Stimulated activated CD8-positive, alpha-beta memory T cell treated with anti-CD3 and anti-CD28 coated beads, Interleukin-7, amount 100 ng/mL, for 48 hours (primary cell): ENCODE measurements around the gene UBLCP1.
A peak's percentile ranks its signal among the peaks of the same experiment; 100 is the strongest.
"Not testable (repeated sequence)": the region's sequence is repeated elsewhere in the genome, so short reads cannot be mapped to it uniquely, and the experiment has no call there.

Experiments used
- DNase-seq, 2 donors: peaks; one replicate each; pipeline ENCODE4 v3.0.0-alpha.2; 2020; ENCODE audit warnings: low read depth in 1 of 2; ENCODE audit errors: extremely low read depth in 1 of 2

UBLCP1 gene, protein sequence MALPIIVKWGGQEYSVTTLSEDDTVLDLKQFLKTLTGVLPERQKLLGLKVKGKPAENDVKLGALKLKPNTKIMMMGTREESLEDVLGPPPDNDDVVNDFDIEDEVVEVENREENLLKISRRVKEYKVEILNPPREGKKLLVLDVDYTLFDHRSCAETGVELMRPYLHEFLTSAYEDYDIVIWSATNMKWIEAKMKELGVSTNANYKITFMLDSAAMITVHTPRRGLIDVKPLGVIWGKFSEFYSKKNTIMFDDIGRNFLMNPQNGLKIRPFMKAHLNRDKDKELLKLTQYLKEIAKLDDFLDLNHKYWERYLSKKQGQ

GRCh38 chr5:159262859-159263568 lies at the start of gene UBLCP1:
Gene UBLCP1 (plus strand): TSS chr5:159263290. CDS start chr5:159268916, 5,626 bp downstream.
- DNase-seq: peak; percentile 68 to 69

DNA sequence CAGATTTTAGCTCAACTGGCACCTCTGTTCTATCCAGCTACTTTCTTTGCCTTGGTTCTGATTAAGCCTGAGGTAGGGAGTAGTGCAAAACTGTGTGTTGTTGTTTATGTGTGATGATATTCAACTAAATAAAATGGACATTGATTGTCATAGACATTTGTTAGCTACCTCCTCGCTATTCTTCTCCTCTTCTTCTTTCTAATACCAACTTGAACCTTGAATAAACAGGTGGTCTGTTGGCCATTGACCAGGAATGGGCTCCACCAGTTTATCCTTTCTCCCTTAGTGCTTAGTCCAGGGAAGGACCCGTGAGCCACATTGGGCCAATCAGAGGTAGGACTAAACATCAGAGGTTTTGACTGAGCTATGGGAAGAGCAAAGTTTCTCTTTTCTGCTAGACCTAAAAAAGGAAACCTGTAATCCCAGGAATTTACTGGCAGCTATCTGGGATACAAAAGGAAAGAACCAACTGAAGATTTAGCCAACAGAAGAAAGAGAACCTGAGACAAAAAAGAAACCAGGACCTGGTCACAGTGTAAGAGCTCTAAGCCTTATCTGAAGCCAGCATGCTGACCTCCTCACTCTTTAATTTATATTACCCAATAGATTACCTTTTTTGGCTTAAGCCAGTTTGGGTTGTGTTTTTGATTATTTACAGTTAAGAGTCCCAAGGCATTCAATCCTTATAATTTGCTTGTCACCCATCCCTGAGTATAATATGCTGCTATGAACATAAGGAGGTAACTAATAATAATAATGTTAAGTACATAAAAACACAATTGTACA lies 48.4 kb upstream of the UBLCP1 start:
- DNase-seq: no peak

DNA sequence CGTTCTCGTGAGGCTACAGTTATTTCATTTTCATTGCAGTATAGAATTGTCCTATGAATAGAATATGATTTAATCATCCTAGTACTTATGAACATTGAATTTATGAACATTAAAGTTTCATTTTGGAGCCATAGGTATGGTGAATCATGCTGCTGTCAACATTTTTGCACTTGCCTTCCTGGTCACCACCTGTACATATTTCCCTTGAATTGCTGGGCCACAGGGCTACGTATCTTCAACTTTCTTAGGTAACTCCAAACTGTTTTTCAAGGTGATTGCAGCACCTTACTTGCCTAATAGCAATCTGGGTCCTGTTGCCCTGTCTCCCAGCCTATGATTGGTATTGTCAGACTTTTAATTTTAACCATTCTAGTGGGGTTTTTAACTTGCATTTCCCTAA lies 47.2 kb upstream of the UBLCP1 start:
- DNase-seq: no peak

- no peak for DNase-seq
Measured at GRCh38 chr5:159216454-159216853, 46.6 kb upstream of the UBLCP1 start.

- DNase-seq: no peak
Measured at GRCh38 chr5:159217236-159217635, 45.9 kb upstream of the UBLCP1 start.

GRCh38 chr5:159218595-159219023 lies 44.5 kb upstream of the UBLCP1 start:
- DNase-seq: no peak

DNA sequence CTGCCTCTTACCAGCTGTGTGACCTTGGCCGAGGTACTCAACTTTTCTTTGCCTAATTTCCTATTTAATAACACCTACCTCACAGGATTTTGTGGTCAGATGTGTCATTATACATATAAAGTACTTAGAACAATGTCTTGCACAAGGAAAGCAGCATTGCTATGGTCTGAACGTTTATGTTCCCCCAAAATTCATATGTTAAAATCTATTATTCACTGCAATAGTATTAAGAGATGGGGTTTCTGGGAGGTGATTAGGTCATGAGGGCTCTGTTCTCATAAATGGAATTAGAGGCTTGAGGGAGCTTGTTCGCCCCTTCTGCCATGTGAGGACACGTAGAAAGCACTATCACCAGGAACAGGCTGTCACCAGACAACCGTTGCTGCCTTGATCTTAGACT lies 42.9 kb upstream of the UBLCP1 start:
- DNase-seq: no peak

DNA sequence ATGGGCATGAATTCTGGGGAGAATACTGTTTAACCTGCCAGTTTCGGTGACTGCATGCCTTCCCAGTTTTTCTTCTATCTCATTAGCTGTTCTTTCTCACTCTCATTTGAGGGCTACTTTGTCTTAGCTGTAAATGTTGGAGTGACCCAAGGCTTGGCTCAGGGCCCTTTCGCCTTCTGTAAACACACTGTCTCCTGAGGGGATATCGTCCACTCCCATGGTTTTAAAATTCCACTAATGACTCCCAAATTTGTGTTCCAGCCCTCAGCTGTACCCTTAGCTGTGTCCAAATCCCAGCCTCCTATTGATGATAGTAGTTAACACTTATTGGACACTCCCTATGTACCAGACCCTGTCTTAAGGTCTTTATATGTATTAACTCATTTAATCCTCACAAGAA lies 39.6 kb upstream of the UBLCP1 start:
- no peak for DNase-seq

DNA sequence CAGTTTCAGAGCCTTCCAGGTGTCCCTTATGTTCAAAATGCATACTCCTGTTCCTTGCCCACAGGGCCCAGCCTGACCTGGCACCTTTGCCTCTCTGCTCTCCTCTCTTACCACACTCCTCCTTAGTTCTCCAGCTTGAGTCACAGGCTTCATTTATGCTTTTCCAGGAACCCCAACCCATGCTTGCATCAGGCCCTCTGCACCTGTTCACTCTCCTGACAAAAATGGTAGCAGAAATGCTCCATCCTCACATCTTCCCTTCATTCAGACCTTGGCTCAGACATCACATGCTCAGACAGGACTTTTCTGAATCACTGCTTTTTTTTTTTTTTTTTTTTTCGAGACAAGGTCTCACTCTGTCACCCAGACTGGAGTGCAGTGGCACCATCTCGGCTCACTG lies 38.6 kb upstream of the UBLCP1 start:
- no peak for DNase-seq

DNA sequence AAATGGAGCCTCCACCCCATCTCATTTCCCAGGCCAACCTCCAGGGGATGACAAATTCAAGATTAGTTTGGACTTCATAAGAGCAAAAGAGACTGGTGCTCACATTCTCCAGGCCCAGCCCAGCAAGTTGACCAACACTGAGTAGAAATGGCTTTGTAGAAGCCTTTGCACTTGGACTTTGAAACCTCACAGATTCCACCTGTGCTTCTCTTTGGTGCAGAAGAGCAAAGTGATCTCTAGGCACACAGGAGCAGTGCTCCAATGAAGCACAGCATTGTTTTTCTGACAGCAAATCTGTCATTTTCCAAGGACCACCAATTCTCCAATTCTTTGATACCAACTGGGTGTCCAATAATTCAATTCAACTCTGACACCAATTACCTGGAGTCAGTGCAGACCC lies 36.6 kb upstream of the UBLCP1 start:
- DNase-seq: no peak

DNA sequence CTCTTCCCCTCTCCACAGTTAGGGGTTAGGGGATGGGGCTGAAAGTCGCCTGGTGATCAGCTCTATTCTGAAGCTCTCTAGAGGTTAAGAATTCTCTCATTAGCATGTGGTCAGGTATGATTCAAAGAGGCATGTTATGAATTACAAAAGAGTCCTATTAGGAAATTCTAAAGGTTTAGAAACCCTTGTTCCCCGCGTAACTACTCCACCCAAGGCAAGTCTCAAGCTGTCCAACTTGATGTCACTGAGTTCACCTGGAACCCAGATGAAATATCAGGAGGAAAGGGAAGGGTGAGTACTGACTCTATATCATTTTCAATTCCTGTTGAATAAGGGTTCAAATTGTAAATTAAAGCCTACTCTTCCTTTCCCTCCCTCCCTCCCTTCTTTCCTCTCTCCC lies 35.6 kb upstream of the UBLCP1 start:
- no peak for DNase-seq

DNA sequence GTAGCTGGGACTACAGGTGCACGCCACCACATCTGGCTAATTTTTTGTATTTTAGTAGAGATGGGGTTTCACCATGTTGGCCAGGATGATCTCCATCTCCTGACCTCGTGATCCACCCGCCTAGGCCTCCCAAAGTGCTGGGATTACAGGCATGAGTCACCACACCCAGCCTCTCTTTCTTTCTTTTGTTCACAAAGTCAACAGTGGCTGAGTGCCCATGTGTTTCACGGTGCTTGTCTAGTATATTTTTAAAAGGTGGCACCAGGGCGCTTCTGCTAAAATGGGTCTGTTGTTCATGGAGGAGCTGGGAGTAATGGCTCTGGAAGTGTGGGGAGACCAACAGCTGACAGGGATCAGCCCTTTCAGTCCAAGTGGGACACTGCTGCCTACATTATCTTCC lies 35.0 kb upstream of the UBLCP1 start:
- not testable (repeated sequence) for DNase-seq

GRCh38 chr5:159230657-159231056 lies 32.4 kb upstream of the UBLCP1 start:
- DNase-seq: no peak

- DNase-seq: no peak
Measured at GRCh38 chr5:159231167-159231566, 31.9 kb upstream of the UBLCP1 start.

DNA sequence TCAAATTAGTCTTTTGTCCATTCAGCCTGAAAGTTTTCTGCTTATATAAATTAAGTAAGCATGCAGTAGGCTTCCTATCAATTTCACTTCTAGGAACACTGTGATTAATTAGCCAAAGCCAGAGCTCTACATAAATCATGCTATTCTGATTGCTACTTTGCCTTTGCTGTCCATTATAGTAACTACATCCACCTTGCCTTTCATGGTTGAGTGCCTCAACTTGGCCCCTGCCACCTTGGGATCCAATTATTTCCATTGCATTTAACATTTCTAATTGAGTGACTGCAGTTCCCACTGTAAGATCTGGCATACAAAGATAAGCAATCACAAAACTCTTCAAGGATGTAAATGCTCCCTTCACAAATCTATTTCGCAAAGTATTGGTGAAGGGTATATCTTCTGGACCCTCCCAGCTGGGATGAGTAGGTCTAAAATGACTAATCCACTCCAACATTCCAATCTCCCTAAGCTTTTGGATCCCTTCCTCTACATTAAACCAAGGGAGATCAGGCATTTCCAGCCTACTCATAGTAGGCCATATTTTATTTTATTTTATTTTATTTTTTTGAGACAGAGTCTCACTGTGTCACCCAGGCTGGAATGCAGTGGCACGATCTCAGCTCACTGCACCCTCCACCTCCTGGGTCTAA lies 27.1 kb upstream of the UBLCP1 start:
- not testable (repeated sequence) for DNase-seq

DNA sequence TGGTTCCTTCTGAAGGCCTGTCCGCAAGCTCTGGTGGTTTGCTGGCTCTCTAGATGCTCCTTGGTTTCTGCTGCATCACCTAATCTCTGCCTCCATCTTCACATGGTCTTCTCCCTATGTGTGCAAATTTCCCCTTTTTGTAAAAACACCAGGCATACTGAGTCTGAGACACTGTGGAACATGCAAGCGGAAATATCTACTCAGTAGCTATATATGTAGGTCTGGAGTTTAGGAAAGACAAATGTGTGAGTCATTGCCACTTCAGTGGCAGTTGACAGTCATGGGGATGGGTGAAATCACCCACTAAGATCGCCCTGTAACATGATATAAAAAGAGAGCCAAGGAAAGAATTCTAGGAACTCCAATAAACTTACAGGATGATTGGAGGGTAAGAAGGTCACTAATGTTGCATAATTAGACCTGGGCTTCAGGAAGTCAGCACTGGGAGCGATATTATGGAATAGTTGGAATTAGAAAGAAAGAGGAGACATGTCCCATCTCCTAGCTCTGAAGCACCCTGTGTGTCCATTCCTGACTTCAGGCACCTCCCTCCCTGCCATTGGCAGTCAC lies 22.7 kb upstream of the UBLCP1 start:
- no peak for DNase-seq

DNA sequence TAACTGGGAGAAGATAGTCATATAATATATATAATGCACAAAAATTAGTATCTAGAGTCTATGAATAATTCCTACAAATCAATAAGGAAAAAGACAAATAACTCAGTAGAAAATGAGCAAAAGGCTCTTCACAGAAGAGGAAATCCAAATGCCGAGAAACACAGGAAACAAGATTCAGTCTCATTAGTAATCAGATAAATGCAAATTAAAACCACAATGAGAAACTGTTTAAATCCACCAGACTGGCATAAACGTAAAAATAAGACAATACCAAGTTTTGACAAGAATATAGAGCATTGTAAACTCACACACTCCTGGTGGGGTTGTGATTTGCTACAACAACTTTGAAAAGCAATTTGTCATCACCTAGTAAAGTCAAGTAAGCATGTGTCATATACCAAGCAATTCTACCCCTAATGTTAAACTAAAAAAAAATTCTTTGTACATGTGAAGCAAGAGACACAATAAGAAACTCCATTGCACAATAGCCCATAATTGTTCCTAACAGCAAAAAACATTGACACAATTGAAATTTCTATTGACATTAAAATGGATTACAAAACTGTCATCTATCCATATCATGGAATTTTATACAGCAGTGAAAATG lies 21.0 kb upstream of the UBLCP1 start:
- no peak for DNase-seq

DNA sequence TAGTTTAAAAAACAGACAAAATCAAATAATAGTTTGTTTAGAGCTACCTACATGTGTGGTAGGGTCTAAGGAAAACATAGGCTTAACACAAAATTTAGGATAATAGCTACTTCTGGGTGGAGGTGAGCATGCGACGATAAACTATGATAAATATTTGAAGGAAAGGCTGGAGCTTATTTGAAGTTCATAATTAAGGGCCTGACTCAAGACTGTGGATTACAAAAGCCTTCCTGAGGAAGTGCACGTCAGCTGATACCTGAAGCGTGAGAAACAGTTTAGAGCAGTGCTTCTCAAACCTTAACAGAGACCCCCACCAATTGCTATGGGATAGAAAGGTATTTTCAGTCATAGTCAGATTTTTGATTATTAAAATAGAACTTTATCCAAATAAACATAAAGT lies 20.4 kb upstream of the UBLCP1 start:
- DNase-seq: no peak

DNA sequence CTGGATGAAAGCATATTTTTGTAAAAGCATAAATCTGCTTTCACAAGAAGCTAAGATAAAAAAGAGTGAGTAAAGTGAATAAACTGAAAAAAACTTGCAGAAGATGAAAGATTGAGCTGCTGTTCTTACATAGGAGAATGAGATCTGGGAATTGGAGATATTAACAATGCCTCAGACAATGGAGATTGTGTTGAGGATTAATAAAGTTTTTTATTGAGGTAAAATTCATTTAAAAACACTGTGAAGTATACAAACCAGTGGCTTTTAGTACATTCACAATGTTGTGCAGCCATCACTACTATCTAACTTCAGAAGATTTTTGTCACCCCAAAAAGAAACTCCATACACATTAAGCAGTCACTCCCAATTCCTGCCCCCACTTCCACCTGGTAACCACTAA lies 19.7 kb upstream of the UBLCP1 start:
- DNase-seq: no peak

DNA sequence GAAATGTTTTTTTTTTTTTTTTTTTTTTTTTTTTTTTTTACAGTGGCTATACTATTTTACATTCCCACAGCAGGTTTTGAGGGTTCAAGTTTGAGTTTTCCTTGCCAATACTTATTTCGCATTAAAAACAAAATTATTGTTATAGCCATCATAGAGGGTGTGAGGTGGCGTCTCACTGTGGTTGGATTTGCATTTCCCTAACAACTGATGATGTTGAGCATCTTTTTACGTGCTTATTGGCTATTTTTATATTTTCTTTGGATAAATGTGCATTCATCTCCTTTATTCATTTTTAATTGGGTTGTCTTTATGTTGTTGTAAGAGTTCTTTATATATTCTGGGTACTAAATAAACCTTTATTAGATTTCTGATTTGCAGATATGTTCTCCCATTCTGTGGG lies 18.9 kb upstream of the UBLCP1 start:
- DNase-seq: no peak
